Cardiac septum (tissue), 1 donor: ENCODE data around the gene CASP10. TPM values are rescaled to one million over a fixed set of nuclear protein-coding genes. Genes with fewer than 3 reads are reported as not detected.
A peak's percentile ranks its signal among the peaks of the same experiment; 100 is the strongest.

Experiments used
- DNase-seq: peaks from one replicate; pipeline ENCODE4 v3.0.0-alpha.2; 2020; ENCODE audit warnings: low spot score
- intact Hi-C: fragments of 100-400 bp; cut with DNase I; formaldehyde crosslinking; loops from one replicate; pipeline ENCODE4 v1.14.0; 2022
- total RNA-seq: library from RNA; stranded (reverse); fragmentation: NEBNext Ultra II Directional; extraction: Animal tissue kit (Norgen Biotek cat#: 25700); gene quantifications from one replicate; pipeline ENCODE4 v1.2.1, GENCODE V29; 2021
- donor health status: DM: no; HTN: no; CAD: no.

Gene CASP10
- total RNA-seq, 1 donor from 2014 or later = 5.0 TPM

DNA sequence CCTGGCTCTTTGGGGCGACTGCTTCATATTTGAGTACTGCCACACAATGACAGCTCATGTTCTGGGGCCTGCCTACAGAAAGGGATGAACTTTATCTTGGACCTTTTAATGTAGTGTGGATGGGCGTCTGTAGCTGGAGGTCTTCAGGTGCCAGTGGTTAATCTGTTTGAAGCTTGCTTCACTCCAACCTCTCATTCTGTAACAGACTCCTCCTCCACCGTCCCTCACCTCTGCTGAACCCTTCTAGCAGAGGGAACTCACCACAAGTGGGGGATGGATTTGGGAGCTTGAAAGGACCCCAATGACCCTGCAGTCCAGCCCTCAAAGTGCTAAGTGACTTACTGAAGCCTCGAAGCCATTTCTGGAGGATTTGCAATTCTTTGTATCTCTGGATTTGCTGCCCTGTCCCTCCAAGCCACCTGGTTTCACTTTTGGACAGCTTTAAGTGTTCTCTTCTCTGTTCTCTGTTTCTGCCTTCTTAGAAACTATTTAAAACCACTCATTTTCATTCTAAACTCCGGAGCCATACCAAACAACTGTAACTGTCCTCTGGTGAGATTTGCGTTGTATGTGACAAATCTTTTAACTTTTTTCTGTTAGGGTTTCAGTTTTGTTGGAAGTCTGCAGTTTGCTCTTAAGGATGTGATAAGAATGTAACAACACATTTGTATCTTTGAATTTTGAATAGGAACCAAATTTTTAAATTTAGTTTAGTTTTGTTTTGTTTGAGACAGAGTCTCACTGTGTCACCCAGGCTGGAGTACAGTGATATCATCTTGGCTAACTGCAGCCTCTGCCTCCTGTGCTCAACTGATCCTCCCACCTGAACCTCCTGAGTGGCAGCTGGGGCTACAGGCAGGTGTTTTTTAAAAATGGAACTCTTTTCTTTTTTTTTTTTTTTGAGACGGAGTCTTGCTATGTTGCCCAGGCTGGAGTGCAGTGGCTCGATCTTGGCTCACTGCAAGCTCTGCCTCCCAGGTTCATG is 40.4 kb downstream of the CASP10 start:
- DNase-seq = no peak
- intact Hi-C loops = no loop called here

DNA sequence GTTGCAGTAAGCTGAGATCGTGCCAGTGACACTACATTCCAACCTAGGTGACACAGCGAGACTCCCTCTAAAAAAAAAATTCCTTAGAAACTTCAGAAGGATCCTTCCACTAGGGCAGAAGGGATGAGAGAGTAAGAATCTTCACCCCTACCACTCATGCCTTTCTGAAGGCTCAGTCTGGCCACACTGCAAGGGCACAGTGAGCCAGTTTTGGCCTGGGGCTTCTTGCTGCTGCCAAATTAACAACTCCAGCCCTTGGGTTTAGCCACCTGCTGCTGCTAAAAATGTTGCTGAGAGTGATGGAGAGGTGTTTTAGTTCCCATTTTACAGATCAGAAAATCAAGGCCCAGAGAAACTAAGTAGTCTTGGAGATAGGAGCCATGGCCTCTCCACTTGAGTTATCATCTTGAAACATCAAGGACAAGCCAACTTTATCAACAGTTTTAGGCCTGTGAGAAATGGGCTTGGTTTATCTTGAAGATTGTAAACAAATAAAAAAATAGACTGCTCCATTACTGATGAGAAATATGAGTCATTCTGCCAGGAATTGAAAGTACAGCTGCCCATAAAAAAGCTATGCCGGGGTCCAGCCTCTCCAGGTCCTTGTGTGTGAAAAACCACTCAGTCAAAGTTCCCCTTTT is 45.5 kb downstream of the CASP10 start:
- DNase-seq = no peak
- intact Hi-C loops = no loop called here

DNA sequence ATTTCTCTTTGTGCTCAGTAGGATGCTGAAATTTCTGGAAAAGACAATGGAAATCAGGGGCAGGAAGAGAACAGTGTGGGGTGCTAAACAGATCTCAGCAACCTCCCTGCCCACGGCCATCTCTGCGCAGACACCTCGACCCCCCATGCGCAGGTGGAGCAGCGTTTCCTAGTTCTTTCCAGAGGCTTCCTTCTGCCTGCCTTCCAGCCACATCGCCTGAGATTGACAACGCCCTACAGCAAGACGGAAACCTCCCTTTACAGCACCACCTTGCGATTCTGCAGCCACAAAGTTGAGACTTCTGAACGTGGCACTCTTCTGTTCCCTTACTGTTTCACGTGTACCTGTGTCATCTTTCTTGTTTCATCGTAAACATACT is 46.0 kb downstream of the CASP10 start:
- no peak for DNase-seq

DNA sequence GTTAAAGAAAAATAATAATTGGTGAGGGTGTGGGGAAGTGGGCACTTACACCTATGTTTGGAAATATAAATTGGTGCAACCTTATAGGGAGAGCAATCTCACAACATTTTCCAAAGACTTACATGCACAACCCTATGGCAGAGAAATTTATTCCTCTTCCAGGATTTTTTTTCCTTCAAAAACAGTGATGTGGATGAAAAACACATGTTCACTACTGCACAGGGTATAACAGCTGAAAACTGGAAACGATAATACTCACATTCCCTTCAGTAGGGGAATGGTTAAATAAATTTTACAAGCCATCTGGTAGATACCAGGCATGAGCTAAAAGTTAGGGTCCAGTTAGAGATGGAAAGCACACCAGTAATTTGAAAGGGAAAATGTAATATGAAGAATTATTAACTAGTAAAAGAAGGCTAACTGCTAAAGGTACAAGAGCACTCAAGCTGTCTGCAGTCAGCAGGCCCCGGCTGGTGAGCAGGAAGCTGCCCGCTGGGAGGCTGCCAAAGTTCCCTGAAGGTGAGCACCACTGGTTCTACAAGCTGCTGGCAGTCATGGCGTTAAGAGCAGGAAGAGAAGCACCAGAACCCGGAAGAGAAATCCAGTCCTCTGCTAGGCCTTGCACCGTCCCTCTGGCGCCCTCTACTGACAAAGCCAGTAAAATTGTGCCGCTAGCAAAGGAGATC is 49.0 kb downstream of the CASP10 start:
- DNase-seq = peak; percentile 93
- intact Hi-C loops = loop anchor here (2.0 to 10.0 kb wide), 2 partner anchors 49 to 413 kb away; partner anchors contain the start of genes CASP10 and TMEM237

More for the DNA sequence above, 46.0 kb downstream of the CASP10 start:
- intact Hi-C loops = no loop called here

DNA sequence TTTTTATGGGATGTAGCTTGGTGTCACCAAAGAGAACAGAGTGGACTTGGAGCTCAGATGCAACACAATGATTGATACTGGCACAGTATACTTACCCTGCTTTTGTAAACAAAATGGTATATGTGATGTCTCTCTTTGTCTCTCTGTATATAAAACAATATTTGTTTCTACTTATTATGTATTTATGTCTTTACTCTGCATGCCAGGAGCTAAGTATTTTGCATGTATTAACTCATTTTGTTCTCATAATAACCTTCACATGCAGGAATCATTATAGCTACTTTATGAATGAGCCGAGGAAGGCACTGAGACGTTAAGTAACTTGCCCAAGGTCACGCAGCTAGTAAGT is 49.5 kb downstream of the CASP10 start:
- no peak for DNase-seq
- intact Hi-C loops = loop anchor here (2.0 to 10.0 kb wide), 2 partner anchors 50 to 412 kb away; partner anchors contain the start of genes CASP10 and TMEM237

DNA sequence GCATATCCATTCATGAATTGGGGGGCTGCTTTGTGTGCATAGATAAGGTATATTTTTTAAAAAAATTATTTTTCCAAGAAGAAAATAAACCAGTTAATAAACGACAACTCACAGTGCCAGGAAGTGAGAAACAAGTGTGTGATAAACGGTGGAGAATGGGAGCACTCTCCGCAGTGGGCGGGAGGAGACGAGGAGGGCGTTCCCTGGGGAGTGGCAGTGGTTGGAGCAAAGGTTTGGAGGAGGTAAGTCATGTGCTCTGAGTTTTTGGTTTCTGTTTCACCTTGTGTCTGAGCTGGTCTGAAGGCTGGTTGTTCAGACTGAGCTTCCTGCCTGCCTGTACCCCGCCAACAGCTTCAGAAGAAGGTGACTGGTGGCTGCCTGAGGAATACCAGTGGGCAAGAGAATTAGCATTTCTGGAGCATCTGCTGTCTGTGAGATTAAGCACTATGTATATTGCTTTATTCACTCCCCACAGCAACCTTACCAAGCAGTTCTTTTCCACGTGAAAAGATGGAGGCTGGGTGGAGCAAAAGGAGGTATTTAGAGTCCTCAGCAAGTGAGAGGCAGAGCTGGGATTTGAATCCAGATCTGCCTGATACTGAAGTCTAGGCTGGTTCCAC is 50.4 kb downstream of the CASP10 start:
- intact Hi-C loops = loop anchor here (2.0 to 10.0 kb wide), 2 partner anchors 51 to 411 kb away; partner anchors contain the start of genes CASP10 and TMEM237
- DNase-seq = peak; percentile 84

DNA sequence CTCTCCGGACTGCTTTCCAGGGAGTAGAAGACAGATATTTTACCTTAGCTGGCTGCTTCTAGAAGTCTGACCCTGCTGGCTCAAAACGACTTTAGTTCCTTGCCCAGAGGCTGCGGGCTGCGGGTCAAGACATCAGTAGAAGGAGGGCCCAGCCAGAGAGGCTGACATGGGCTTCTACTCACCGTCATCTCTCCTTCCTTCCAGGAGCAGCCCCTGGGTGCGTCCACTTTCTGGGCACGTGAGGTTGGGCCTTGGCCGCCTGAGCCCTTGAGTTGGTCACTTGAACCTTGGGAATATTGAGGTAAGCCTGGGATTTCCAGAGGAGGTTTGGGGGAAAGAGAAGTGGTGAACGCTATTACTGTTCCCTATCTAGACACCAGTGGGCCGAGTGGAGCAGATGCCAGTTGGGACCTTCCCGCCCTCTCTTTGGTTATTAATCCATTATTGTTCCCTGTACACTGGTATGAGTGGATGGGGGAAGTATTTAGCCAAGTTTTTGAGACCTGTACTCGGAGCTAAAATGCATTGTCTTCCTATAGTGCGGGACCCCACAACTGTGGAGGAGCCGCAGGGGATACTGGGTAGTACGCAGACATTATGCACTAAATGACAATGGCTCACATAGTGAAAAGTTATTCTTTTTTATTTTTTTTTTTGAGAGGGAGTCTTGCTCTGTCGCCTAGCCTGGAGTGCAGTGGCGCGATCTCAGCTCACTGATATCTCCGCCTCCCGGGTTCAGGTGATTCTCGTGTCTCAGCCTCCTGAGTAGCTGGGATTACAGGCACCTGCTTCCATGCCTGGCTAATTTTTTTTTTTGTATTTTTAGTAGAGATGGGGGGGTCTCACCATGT is 51.1 kb downstream of the CASP10 start:
- intact Hi-C loops = loop anchor here (2.0 to 10.0 kb wide), 2 partner anchors 51 to 411 kb away; partner anchors contain the start of genes CASP10 and TMEM237
- no peak for DNase-seq

DNA sequence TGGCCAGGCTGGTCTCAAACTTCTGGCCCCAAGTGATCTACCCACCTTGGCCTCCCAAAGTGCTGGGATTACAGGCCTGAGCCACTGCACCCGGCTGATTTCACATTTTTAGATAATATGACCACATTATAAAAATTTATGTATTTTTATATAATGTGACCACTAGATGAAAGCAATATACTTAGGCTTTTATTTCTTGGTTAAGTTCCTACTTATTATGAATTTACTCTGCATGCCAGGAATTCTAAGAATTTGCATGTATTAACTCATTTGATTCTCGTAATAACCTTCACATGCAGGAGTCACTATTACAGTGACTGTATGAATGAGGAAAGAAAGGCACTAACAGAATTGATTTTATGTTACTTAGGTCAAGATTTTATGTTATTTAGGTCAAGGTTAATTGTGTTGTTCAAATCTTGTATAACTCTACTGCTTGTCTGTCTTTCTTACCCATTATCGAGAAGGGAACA is 51.8 kb downstream of the CASP10 start:
- intact Hi-C loops = loop anchor here (10.0 kb wide), 1 partner anchor 410 kb away; the partner anchor contains the start of gene TMEM237
- no peak for DNase-seq

DNA sequence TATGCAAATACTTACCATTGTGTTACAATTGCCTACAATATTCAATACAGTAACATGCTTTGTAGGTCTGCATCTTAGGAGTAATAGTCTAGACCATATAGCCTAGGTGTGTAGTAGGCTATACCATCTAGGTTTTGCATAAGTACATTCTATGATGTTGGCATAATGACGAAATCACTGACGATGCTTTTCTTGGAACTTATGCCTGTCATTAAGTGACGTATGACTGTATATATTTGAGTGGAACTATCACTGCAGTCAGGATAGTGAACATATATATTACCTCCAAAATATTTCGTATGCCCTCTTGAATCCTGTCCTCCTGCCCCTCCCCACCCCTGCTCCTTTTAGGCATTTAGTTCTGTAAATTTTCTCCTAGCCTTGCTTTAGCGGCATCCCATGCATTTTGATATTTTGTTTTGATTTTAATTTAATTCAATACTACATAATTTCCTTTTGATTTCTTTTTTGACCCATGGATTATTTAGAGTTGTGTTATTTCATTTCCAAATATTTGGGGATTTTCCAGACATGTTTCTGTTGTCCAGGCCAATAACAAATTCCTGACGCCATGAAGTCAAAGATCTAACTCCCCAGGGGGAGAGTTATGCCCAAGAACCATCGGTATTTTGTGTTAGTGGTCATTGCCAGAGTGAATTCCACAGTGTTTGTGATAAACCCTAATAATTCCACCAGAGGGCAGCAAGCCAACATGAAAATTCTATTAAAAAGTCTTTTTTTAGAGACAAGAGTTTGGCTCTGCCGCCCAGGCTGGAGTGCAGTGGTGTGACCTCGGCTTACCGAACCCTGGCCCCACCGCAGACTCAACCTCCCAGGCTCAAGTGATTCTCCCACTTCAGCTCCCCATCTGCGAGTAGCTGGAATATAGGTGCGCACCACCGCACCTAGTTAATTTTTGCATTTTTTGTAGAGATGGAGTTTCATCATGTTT is 53.2 kb downstream of the CASP10 start:
- no peak for DNase-seq
- intact Hi-C loops = loop anchor here (2.0 to 10.0 kb wide), 2 partner anchors 129 to 409 kb away; partner anchors contain the start of gene TMEM237

DNA sequence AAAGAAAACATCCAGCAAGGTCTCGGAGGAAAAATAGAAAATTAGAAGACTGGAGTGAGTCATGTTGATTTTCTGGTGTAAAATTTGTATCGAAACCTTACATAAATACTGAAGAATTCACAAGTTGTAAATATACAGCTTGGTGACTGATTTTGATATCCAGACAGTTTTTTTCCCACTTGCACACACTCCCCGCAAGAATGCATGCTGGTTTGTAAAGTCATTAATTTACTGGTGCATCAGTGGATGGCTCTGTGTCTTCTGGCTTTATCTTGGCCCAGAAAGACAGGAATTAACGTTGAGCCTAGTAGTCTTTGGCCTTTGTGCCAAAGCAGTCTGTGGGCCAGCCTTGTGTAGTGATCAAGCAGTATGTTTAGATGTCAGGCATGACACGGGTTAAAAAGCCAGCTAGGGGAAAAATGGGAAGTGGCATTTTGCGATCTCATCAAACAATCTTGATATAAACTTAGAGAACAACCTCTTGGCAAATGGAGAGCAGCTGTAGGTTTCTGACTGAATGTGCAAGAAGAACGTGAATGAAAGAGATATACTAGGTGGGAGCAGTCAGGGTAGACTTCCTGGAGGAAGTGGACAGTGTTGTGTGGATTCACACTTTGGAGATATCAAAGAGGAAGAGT is 54.7 kb downstream of the CASP10 start:
- intact Hi-C loops = loop anchor here (2.0 to 10.0 kb wide), 2 partner anchors 127 to 407 kb away; partner anchors contain the start of gene TMEM237
- DNase-seq = no peak

DNA sequence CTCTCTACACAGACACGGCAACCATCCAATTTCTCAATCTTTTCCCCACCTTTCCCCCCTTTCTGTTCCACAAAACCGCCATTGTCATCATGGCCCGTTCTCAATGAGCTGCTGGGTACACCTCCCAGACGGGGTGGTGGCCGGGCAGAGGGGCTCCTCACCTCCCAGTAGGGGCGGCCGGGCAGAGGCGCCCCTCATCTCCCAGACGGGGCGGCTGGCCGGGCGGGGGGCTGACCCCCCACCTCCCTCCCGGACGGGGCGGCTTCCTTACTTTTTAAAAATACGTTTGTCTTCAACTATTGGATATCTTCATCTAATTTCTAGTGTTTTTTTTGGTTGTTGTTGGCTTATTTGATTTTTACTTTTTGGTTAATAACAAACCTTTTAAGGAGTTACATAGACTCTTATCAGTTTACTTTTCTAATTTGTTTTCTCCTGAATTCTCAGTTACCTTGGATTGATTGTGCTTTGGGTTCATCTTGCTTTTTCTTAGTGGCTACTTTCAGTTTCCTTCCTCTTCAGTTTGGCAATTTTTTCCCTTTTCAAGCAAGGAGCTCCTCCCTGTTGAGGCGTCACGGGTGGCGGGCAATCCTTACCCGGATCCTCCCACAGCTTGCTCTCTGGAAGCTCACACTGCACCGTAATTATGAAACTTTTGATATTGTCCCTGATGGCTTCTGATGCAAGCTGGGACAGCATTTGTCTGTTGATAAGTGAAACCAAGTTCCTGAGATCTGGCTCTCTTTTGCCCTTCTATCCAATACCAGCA is 56.4 kb downstream of the CASP10 start:
- intact Hi-C loops = loop anchor here (10.0 kb wide), 1 partner anchor 405 kb away; the partner anchor contains the start of gene TMEM237
- DNase-seq = peak; percentile 83

DNA sequence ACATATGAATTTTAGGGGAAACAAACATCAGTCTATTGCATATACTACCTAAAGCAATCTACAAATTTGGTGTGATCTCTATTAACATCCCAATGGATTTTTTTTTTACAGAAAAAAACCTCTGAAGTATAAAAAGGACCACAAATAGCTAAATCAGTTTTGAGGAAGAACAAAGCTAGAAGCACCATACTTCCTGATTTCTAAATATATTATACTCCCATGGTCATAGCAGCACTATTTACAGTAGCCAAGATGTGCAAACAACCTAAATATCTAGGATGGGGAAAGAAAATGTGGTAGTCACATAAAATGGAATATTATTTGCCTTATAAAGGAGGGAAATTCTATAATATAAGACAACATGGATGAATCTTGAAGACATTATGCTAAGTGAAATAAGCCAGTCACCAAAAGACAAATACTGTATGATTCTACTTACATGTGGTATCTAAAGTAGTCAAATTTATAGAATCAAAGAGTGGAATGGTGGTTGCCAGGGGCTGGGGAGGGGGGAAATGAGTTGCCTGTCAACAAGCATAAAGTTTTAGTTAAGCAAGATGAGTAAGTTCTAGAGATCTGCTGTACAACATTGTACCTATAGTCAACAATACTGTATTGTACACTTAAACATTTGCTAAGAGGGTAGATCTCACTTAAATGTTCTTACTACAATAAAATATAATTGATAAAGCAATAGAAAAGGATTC is 59.8 kb downstream of the CASP10 start:
- DNase-seq = no peak
- intact Hi-C loops = no loop called here

DNA sequence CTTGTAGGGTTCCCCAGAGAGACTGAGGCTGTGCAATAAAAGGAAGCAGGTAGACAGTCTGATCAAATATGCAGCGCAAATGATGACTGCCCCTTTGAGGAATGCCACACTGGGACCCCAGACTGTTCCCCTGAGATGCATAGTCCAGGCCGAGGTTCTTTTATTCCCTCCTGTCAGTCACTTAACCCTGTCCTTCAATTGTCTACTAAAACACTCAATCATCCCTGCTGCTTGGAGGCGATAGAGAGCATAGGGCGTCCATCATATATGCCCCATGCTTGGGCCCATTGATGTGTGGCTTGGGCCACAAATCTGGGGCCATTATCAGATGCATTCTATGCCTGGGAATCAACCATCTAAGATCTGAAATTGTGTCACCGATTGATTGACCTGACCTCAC is 61.9 kb downstream of the CASP10 start:
- intact Hi-C loops = no loop called here
- no peak for DNase-seq

DNA sequence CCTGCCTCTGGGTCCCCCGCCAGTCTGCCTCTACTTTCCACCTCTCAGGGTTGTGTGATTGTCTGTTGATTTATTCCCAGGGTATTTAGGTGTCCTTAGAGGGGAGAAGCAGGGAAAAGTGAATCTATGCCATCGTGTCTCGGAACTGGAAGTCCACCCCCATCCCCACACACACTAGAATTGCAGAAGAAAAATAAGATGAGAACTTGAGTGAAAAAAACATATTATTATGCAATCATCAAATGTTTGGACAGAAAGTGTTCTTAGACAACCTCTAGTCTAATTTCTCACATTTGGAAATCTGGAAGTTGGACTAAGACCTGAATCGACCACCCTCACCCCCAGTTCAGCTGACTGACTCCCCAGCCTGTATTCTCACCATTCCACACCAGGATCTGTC is 63.3 kb downstream of the CASP10 start:
- intact Hi-C loops = no loop called here
- DNase-seq = no peak

DNA sequence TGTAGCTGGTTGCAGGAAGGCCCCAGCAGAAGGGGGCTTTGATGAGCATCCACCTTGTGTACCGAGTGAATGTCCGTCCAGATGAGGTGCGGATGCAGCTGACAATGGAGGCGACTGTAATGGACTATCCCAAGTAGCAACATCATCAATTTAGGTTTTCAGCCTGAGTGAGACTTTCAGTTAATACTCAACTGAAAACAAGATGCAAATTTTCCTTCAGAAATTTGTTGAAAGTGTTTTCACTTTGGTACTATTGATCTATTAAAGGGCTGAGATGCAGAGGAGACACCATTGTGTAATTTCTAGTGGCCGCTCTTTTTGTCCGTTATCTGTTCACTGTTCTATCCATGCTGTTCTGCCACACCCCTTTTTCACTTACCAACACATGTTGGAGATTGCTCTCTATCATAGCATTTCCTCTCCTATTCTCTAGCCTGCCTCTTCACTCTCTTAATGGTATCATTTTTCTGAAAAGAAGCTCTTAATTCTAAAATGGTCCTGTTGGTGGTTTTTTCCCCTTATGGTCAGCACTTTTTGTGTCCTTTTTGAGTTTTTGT is 65.4 kb downstream of the CASP10 start:
- intact Hi-C loops = no loop called here
- DNase-seq = no peak
